HepG2 (cell line): ENCODE results near the gene PALM. TPM values are rescaled to one million over a fixed set of nuclear protein-coding genes. Genes with fewer than 3 reads are reported as not detected.

ENCODE experiments used
- BRF2 ChIP-seq: sonication (generic); formaldehyde crosslinking; IDR thresholded peaks from 2 replicates; pipeline ENCODE4 v1.8.1; 2022; ENCODE audit warnings: mild to moderate bottlenecking, missing genetic modification reagents
- CBX1 ChIP-seq: IDR thresholded peaks from one replicate; pipeline ENCODE4 v1.6.1; 2016; ENCODE audit warnings: antibody characterized with exemption, low read depth
- FOXM1 ChIP-seq: sonication (generic); formaldehyde crosslinking; IDR thresholded peaks from 2 replicates; pipeline ENCODE4 v1.5.0; 2020; ENCODE audit warnings: missing genetic modification reagents
- GATA4 ChIP-seq: sonication (generic); IDR thresholded peaks from 2 replicates; pipeline ENCODE4 v1.6.1; 2016; ENCODE audit warnings: antibody characterized with exemption, low read depth, borderline replicate concordance
- GMEB1 ChIP-seq: sonication (generic); formaldehyde crosslinking; IDR thresholded peaks from 2 replicates; pipeline ENCODE4 v1.5.1; 2020; ENCODE audit warnings: missing genetic modification reagents, mild to moderate bottlenecking, borderline replicate concordance
- ISX ChIP-seq: sonication (generic); formaldehyde crosslinking; conservative IDR thresholded peaks from 2 replicates; pipeline ENCODE4 v1.5.0; 2020; ENCODE audit warnings: missing genetic modification reagents
- NBN ChIP-seq: fragments of 450-650 bp; conservative IDR thresholded peaks from 2 replicates; pipeline ENCODE4 v1.6.1; 2017
- NFKBIZ ChIP-seq: IDR thresholded peaks from 2 replicates; pipeline ENCODE4 v1.6.1; 2018; ENCODE audit warnings: missing genetic modification reagents, missing compliant biosample characterization
- NR0B2 ChIP-seq: sonication (generic); formaldehyde crosslinking; IDR thresholded peaks from 2 replicates; pipeline ENCODE4 v1.4.0; 2020; ENCODE audit warnings: mild to moderate bottlenecking, missing genetic modification reagents
- ZBTB33 ChIP-seq: sonication (generic); formaldehyde crosslinking; IDR thresholded peaks from 2 replicates; pipeline ENCODE4 v1.4.0; 2020; ENCODE audit warnings: missing genetic modification reagents
- ZBTB37 ChIP-seq: sonication (generic); formaldehyde crosslinking; IDR thresholded peaks from 2 replicates; pipeline ENCODE4 v1.4.0; 2020; ENCODE audit warnings: mild to moderate bottlenecking, missing genetic modification reagents
- ZFP90 ChIP-seq: sonication (generic); formaldehyde crosslinking; IDR thresholded peaks from 2 replicates; pipeline ENCODE4 v1.8.0; 2022; ENCODE audit warnings: missing genetic modification reagents, mild to moderate bottlenecking, inconsistent platforms, borderline replicate concordance
- ZFP91 ChIP-seq: sonication (generic); formaldehyde crosslinking; IDR thresholded peaks from 2 replicates; pipeline ENCODE4 v1.9.0; 2022; ENCODE audit warnings: missing genetic modification reagents, mild to moderate bottlenecking, borderline replicate concordance
- ZKSCAN8 ChIP-seq: IDR thresholded peaks from 2 replicates; pipeline ENCODE4 v1.6.1; 2016; ENCODE audit warnings: borderline replicate concordance, missing genetic modification reagents, missing compliant biosample characterization
- ZNF350 ChIP-seq: sonication (generic); formaldehyde crosslinking; IDR thresholded peaks from 2 replicates; pipeline ENCODE4 v1.4.0; 2020; ENCODE audit warnings: mild to moderate bottlenecking, low read depth, missing genetic modification reagents, borderline replicate concordance
- ZNF564 ChIP-seq: sonication (generic); formaldehyde crosslinking; IDR thresholded peaks from 2 replicates; pipeline ENCODE4 v1.8.1; 2023; ENCODE audit warnings: mild to moderate bottlenecking, missing genetic modification reagents
- polyA plus RNA-seq, 8 experiments: library from polyadenylated mRNA; depleted of rRNA in 3 of 8; stranded (reverse) in 7 of 8; unstranded in 1 of 8; fragments of >200 nt; fragmentation: Illumina TruSeq in 4 of 8; extraction: Trizol in 4 of 8; gene quantifications; 2 replicates each; pipeline versions ENCODE4 v1.2.1 to v1.2.3, GENCODE V29; 2011 to 2016; ENCODE audit warnings: low read depth in 4 of 8, missing spikeins in 1 of 8, mixed read lengths in 1 of 8; ENCODE audit not compliant: insufficient read depth in 1 of 8
- total RNA-seq, 5 experiments: library from RNA; depleted of rRNA; stranded (reverse); fragments of >200 nt; fragmentation: Illumina TruSeq; extraction: Trizol; gene quantifications; 2 replicates each; pipeline ENCODE4 v1.2.3, GENCODE V29; 2016; ENCODE audit warnings: low read depth in 1 of 5

PALM gene
- total and polyA plus RNA-seq, 2 of the 13 experiments (the other 11 are each of a cell fraction or from before 2014, with no cell fraction given): 4.0 to 9.7 TPM

GRCh38 chr19:662962-663681 lies 45.6 kb upstream of the PALM start, which contains the start of gene RNF126 (continued):
- peak; percentile 70; the same call in 1 of the 2 replicates for TF ChIP-seq ZBTB33
- TF ChIP-seq NFKBIZ (CRISPR knock-in tag): no peak
- TF ChIP-seq FOXM1 (CRISPR knock-in tag): no peak
- peak; percentile 65; the same call in 1 of the 2 replicates for TF ChIP-seq ZFP90 (CRISPR knock-in tag)
- no peak for TF ChIP-seq NBN
- peak; percentile 66; the same call in 1 of the 2 replicates for TF ChIP-seq ZNF350 (CRISPR knock-in tag)
- TF ChIP-seq ZFP91 (CRISPR knock-in tag): peak; percentile 79
- TF ChIP-seq BRF2 (CRISPR knock-in tag): no peak
- no peak for TF ChIP-seq ISX (CRISPR knock-in tag)
- TF ChIP-seq ZKSCAN8 (CRISPR knock-in tag): no peak
- no peak for TF ChIP-seq NR0B2 (CRISPR knock-in tag)
- TF ChIP-seq GMEB1 (CRISPR knock-in tag): peak; percentile 95
- no peak for TF ChIP-seq GATA4
- TF ChIP-seq CBX1: no peak
- no peak for TF ChIP-seq ZBTB37 (CRISPR knock-in tag)
- TF ChIP-seq ZNF564 (CRISPR knock-in tag): 0 out of 2 replicates have a peak, but pooled peaks have one; percentile 10
